WTC11 (cell line): ENCODE results near the gene PMFBP1.

Source experiments
- CREM ChIP-seq: sonication (generic); formaldehyde crosslinking; IDR thresholded peaks from 2 replicates; pipeline ENCODE4 v1.8.1; 2022; ENCODE audit warnings: mild to moderate bottlenecking, missing genetic modification reagents, moderate library complexity
- CTCF ChIP-seq: fragments of 200-600 bp; IDR thresholded peaks from 2 replicates; pipeline ENCODE4 v1.8.0; 2022; ENCODE audit warnings: antibody characterized with exemption
- HMGXB4 ChIP-seq: sonication (generic); formaldehyde crosslinking; IDR thresholded peaks from 2 replicates; pipeline ENCODE4 v1.8.1; 2023; ENCODE audit warnings: mild to moderate bottlenecking, moderate library complexity, missing genetic modification reagents
- JUN ChIP-seq: sonication (generic); formaldehyde crosslinking; IDR thresholded peaks from 2 replicates; pipeline ENCODE4 v1.8.0; 2023; ENCODE audit warnings: mild to moderate bottlenecking, missing genetic modification reagents
- MAX ChIP-seq: sonication (generic); formaldehyde crosslinking; IDR thresholded peaks from 2 replicates; pipeline ENCODE4 v1.8.0; 2022; ENCODE audit warnings: mild to moderate bottlenecking, missing genetic modification reagents
- NFYB ChIP-seq: sonication (generic); formaldehyde crosslinking; conservative IDR thresholded peaks from 2 replicates; pipeline ENCODE4 v1.8.0; 2022; ENCODE audit warnings: low read depth, missing genetic modification reagents
- PREB ChIP-seq: sonication (generic); formaldehyde crosslinking; IDR thresholded peaks from 2 replicates; pipeline ENCODE4 v1.8.1; 2022; ENCODE audit warnings: mild to moderate bottlenecking, missing genetic modification reagents, moderate library complexity, borderline replicate concordance
- TEAD4 ChIP-seq: sonication (generic); formaldehyde crosslinking; IDR thresholded peaks from 2 replicates; pipeline ENCODE4 v1.8.0; 2022; ENCODE audit warnings: mild to moderate bottlenecking, missing genetic modification reagents
- TP53 ChIP-seq: sonication (generic); formaldehyde crosslinking; IDR thresholded peaks from 2 replicates; pipeline ENCODE4 v1.8.1; 2023; ENCODE audit warnings: mild to moderate bottlenecking, missing genetic modification reagents
- ZBTB21 ChIP-seq: sonication (generic); formaldehyde crosslinking; IDR thresholded peaks from 2 replicates; pipeline ENCODE4 v1.8.1; 2023; ENCODE audit warnings: mild to moderate bottlenecking, missing genetic modification reagents, borderline replicate concordance
- ZNF121 ChIP-seq: sonication (generic); formaldehyde crosslinking; IDR thresholded peaks from 2 replicates; pipeline ENCODE4 v1.8.0; 2023; ENCODE audit warnings: missing genetic modification reagents

- TF ChIP-seq ZNF121 (CRISPR knock-in tag) (no peak), JUN (no peak), PREB (CRISPR knock-in tag) (no peak), HMGXB4 (no peak), NFYB (CRISPR knock-in tag) (no peak), TEAD4 (no peak), CTCF (no peak), TP53 (no peak), MAX (no peak), CREM (CRISPR knock-in tag) (no peak), ZBTB21 (CRISPR knock-in tag) (no peak)
Measured at GRCh38 chr16:72189865-72190371, 18.0 kb upstream of the PMFBP1 start.
